Endometrium (tissue), 2 donors: Measurements from ENCODE around the gene PGLYRP4.

Source experiments
- FAIRE-seq: peaks from 2 replicates; lab custom pipeline; 2012; peaks lifted over from hg19 to GRCh38; lab: Jason Lieb, UNC
- donor health status: control.
- donor health status: control.

PGLYRP4 gene

DNA sequence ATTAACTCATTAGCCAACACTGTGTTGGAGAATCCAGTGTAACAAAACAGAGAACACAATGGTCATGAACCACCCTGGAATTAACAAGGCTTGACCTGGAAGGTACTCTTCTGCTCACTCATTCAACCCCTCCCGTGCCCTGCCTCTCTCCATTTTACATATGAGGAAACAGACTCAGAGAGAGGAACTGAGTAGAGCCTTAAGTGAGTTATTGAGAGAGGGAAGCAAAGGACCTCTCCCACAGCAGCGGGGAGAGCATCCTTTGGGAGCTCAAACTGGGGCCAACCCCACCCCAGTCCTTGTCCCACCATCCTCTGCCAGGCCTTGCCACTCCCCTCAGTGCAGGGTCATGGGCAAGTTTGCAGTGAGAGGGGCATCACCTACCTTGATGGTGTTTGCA lies 25.4 kb upstream of the PGLYRP4 start:
- FAIRE-seq, result no peak

DNA sequence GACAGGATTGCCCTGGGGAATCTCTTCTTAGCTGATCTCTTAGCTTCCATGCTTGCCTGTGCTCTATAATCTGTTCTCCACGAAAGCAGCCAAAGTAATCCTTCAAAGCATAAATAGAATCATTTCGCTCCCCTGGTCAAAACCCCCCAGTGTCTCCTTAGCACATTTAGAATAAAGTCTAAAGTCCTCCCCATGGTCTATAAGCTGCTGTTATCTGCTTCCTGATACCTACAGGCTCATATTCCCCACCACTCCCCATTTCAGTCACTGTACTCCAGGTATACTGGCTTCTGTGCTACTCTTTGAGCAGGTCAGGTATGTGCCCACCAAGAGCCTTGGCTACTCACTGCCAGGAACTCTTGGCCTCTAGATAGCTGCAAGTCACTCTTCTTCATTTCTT lies 23.9 kb upstream of the PGLYRP4 start:
- no peak for FAIRE-seq

DNA sequence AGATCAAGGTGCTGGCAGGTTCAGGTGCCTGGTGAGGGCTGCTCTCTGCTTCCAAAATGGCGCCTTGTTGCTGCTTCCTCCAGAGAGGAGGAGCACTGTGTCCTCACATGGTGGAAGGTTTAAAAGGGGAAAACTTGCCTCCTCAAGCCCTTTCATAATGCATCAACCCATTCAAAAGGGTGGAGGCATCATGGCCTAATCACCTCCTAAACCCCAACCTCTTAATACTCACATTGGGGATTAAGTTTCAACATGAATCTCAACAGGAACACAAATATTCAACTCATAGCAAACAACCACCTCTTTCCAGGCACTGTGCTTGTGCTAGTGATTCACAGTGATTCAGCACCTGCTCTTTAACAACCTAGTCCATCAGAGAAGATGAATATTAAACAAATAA lies 22.6 kb upstream of the PGLYRP4 start:
- no peak for FAIRE-seq

DNA sequence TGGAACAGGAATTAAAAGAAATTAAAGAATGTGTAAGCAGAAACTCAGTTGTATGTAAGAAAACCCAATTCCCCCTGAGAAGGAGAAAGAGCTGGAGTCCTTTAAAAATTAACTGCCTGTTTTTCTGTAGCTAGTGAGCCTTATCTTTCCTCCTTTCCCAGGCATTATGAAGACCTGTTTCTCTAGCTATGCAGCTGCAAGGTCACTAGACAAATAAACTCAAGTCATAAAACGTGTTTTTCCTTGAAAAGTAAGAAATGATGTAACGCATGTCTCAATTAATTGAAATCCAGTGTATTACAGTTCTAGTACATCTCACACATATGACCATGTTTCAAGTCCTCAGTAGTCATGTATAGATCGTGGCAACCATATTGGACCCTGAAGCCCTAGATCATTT lies 21.5 kb upstream of the PGLYRP4 start:
- FAIRE-seq, result no peak

DNA sequence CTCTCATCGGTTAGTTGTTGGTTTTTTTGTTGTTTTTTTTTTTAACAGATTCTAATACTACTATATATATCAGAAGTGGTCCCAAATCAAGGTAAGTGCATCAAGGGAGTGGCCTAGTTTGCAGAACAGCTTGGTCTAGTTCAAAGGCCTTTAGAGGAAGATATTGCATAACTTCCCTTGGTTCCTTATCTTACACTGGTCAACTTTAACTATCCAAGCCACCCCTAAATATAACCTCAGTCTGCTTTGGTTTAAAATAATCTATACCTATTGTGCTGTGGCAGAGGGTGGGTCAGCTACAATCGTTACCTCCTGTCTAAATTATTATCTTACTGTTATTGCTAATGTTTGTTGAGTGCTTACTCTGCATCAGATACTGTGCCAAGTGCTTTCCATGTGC lies 19.9 kb upstream of the PGLYRP4 start:
- no peak for FAIRE-seq

DNA sequence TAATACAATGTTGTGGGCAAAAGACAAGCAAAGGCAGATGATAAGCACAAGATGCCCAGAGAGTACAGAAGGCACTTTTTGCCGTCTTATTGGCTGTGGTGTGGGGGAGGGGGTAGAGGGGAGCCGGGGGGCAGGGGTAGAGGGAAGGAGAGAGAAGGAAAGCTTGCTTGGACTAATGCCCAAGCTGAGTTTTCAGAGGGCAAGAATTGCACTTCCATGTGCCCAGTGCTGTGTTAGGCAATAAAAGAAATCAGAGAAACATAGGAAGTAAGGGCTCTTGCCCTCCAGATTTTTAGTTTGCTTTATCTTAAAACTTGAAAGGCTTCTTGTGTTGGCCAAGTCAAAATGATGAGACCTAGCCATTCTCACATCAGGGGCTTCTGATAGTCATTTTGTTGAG lies 18.4 kb upstream of the PGLYRP4 start:
- FAIRE-seq, result no peak

DNA sequence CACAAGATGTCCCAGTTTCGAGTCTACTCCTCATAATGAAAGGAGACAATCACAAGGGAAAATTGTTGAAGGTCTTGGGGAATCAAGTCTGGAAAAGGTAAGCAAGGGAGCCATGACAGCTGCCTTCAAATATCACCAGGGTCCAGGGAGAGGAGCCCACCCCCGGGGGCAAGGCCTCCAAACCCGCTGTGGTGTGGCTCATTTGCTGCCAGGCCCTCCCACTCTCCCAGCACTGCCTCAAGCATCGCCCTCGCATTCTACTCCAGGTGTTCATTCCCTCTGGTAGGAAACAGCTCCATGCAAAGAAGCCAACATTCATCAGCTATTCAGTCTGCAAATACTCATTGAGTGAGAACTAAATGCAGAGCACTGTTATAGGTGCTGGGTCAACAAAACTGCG lies 17.6 kb upstream of the PGLYRP4 start:
- FAIRE-seq, result no peak

DNA sequence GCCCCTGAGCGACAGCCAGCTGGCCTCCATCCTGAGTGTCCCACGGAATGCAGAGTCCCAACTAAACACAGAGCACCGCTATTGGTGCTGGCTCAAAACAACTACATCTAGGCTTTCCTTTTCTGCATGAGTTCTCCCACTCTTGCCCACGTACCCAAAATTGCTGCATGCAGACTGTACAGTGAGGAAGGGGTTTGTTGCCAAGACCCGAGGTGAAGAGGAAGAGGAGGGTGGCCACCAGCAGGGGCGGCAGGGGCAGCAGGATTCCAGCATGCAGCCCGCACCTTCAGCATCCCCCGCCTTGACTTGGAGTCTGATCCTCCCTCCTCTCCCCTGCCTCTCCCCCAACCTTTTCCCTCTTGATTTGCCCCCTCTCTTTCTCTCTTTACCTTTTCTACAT lies 17.1 kb upstream of the PGLYRP4 start:
- FAIRE-seq, result no peak

DNA sequence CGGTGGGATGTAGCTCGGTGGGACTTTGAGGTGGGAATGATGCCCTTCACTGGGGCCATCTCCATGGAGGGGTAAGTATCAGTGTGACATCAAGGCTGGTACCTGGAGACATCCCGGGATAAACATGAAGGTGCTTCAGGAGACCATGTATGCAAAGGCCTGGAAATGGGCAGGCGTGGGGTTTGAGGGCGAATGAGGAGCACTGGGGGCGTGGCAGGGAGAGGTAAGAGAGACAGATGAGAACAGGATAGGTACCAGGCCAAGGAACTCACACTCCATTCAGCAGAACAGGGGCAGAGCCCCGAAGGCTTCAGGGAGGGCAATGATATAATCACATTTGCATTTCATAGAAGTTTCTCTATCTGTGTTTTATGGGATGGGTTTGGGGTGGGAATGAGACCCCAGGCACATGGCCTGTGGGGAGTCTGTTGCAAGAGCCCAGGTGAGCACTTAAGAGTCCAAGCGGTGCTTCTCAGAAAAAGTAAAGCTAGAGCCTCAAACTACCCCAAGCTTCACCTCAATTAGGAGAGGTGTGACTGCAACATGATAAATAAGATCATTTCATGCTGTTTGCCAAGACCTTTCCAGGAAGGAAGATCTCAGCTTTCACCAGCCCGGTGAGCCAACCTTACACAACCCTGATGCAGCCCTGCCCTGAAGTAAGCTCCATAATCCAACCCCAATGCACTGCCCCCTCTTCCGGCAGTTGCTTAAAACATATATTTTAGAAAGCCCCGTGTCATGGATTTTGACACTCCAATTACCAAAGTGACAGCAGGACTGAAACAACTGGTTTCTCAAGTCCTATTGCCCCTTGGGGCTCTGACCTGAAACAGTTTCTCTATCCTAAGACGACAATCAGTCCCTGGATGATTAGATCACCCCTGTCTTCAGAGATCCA lies 16.4 kb upstream of the PGLYRP4 start:
- FAIRE-seq, result no peak

DNA sequence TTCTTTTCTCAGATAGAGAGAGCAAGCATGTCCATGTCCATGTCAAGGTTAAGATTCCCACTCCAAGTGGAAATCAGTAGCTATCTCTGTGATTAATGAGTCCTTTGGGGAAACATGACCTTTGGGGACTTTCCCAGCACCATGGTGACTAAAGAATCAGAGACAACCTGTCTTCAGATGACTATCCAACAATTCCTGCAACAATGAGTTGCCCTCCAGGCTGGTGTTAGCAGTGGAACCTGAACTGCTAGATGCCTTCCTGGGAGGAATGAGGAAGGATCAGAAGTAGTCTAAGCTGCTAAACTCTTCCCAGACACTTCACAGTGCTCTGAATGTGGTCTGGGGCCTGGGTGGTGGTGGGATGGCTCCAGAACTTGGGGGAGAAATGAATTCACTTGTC lies 15.5 kb upstream of the PGLYRP4 start:
- FAIRE-seq, result no peak

DNA sequence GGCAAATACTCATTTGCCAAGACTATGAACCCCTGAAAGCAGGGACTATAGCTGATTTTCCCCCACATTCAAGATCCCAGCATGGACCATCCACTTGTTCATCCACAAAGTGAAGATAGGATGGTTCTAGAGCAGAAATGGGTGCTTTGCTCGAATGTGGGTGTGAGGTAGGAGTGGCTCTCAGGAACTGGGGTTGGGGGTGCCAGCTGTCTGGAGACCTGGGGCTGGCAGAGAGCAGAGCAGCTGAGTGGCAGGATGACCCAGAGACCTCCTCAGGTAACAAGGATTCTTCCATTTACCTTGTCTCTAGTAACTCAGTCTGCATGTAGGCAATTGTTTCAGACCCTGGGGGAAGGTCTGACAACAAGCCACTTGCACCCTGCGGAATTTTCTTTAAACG lies 15.0 kb upstream of the PGLYRP4 start:
- no peak for FAIRE-seq

DNA sequence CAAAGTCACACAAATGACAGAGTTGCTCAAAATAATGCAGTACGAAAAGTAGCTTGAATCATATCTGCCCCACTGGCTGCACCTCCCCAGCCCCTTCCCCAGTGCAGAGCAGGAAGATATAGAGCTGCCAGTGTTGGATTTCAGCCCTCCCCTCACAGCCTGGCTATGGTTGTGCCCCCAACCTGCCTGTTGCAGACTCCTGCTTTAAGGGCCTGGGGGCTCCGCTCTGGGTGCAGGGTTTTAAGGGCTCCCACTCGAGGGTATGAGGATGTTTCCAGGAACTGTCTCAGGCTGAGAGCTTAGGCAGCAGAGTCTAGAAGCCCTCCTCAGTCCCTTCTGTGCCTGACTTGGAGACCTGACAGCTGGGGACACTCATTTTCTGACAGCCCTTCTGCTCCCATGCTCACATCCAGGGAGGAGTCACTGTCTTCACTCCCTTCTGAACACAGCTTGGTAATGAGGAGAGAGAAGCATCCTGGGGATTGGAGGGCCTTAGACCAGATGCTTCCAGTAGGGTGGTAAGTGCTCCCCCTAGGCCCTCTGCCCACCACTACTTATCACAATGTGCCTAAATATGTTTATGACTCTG lies 13.6 kb upstream of the PGLYRP4 start:
- no peak for FAIRE-seq

DNA sequence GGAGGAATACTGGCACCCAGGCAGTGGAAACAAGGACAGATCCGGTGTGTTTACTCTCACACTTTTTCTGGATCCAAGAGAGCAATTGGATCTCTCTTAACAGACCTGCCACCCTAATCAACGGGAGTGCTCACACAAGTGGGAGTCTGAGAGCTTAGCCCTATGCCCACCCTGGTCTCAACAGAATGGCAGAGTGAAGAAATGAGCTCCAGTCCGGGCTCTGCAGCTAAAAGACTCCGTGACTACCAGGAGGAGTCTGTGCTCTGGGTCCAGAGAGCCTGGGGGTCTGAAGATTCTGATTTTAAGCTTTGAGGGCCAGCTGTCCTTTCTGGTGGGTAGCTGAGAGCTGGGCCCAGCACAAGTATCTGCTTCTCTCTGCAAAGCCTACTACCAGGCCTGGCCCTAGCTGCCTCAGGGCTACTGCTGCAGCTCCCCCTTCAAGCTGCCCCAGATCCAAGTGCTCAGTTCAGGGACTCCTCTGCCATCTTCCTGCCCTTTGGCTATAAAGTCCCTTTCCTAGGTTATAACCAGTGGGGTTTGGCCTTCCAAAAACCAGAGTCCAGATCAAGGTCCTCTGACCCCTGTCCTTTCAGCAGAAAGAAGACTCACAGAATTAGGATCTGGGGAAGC lies 13.0 kb upstream of the PGLYRP4 start:
- no peak for FAIRE-seq

DNA sequence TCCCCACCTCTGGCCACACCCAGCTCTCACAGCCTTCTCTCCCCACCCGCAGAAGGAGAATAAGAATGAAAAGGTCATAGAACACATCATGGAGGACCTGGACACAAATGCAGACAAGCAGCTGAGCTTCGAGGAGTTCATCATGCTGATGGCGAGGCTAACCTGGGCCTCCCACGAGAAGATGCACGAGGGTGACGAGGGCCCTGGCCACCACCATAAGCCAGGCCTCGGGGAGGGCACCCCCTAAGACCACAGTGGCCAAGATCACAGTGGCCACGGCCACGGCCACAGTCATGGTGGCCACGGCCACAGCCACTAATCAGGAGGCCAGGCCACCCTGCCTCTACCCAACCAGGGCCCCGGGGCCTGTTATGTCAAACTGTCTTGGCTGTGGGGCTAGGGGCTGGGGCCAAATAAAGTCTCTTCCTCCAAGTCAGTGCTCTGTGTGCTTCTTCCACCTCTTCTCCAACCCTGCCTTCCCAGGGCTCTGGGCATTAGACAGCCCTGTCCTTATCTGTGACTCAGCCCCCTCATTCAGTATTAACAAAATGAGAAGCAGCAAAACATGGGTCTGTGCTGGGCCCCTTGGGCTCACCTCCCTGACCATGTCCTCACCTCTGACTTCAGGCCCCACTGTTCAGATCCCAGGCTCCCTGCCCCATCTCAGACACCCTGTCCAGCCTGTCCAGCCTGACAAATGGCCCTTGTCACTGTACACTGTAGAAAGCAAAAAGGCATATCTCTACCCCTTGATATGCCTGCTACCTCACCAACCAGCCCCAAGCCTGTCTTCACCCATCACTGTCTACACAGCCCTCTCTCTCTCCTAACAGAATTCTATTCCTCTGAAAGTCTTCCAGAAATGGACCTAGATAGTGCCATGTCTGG lies 12.2 kb upstream of the PGLYRP4 start:
- FAIRE-seq, result no peak

DNA sequence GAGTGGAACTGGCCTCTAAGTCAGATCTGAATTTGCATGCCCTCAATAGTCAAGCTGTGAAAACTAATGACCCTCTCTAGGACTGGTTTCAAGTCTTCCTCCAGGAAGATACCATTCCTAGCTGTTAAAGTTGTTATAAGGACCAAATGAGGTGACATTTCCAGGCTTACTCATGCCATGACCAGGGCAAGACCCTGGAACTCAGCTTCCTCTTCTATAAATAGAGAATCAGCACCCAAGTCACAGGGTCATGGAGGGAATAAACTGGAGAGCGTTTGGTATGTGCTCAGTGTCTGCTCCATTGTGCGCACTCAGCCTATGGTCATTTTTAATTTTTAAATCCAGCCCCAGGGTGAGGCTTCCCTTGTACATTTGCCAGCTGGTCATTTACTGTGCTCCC lies 11.5 kb upstream of the PGLYRP4 start:
- FAIRE-seq, result no peak

DNA sequence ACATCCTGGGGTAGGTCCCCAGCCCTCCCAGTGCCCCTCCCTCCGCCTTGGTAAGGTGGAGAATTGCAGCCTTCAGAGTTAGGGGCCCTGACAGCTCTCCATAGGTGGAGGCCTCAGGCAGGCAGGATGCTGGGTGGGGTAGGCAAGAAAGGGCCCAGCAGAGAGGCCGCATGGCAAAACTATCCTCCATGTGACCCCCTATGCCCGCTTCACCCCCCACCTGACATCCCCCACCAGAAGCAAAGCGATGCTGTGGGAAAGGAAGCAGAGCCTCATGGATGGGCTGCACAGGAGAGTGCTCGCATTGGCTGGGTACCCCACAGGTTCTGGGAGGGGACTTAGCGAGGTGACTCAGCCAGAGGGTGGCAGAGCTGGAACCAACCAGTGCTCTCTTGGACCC lies 10.6 kb upstream of the PGLYRP4 start:
- no peak for FAIRE-seq

DNA sequence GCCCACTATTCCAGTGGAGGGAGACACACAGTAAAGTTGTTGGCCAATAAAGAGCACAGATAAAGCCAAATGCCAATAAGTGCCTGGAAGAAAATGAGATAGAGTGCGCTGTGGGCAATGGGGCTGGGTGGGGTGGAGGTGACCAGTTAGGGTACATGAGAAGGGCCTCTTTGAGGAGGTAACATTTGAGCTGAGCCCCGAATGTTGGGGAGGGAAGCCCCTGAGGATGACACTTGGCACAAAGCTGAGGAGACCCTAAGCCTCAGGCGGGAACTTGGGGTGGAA lies 10.0 kb upstream of the PGLYRP4 start:
- no peak for FAIRE-seq

DNA sequence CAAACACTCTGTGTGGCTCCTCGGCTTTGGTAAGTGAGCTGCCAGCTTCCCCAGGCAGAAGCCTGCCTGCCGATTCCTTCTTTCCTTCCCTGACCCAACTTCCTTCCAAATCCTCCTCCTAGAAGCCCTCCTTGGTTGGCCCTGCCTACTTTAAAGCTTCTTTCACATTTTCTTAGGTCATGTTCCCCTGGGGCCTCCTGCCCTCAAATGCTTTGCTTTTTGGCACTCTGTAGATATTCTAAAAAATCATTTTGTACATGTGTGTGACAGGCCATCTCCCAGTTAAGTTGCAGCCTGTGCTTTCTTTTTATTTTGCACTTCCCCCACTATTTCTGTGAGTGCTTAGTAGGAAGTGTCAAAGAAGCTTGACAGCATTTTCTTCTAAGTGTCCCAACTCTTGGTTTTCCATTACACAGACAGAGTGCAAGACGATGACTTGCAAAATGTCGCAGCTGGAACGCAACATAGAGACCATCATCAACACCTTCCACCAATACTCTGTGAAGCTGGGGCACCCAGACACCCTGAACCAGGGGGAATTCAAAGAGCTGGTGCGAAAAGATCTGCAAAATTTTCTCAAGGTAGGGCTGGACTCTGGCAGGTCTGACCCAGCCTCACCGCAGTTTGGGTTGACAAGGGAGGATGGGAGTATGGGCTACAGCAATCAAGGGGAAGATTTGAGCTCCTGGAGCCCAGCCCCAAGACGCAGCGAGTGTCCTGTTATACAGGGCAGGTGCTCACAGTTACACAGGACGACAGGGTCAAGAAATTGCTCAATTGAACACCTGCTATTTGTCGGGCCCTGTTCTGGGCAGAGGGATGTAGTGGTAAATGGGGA lies 9.4 kb upstream of the PGLYRP4 start, which contains the start of gene S100A9:
TSS of gene S100A9 (plus strand) at position 2 of the 838 bp plus-strand sequence. CDS start at position 432, 430 bp downstream.
- no peak for FAIRE-seq

DNA sequence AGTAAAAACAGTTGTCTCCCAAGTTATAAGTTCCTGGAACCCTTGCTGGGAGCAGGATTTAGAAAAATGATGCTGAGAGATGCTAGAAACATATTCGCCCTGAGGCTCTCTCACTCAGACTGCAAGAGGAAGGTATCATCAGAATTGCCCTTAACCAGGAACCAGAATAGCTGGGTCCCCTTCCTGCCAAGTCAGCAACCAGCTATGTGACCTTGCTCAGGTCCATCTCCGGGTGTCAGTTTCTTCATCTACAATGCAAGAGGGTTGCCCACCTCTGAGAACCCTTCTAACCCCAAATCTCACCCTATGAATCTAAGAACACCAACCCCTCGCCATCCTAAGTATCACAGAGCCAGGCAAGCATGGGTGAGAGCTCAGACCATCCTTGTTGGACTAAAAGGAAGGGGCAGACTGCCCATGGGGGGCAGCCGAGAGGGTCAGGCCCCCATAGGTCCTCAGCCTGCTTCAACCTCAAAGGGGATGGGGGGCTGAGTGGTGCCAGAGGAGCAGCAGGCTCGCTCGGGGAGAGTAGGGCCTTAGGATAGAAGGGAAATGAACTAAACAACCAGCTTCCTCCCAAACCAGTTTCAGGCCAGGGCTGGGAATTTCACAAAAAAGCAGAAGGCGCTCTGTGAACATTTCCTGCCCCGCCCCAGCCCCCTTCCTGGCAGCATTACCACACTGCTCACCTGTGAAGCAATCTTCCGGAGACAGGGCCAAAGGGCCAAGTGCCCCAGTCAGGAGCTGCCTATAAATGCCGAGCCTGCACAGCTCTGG lies 8.6 kb upstream of the PGLYRP4 start:
- no peak for FAIRE-seq

DNA sequence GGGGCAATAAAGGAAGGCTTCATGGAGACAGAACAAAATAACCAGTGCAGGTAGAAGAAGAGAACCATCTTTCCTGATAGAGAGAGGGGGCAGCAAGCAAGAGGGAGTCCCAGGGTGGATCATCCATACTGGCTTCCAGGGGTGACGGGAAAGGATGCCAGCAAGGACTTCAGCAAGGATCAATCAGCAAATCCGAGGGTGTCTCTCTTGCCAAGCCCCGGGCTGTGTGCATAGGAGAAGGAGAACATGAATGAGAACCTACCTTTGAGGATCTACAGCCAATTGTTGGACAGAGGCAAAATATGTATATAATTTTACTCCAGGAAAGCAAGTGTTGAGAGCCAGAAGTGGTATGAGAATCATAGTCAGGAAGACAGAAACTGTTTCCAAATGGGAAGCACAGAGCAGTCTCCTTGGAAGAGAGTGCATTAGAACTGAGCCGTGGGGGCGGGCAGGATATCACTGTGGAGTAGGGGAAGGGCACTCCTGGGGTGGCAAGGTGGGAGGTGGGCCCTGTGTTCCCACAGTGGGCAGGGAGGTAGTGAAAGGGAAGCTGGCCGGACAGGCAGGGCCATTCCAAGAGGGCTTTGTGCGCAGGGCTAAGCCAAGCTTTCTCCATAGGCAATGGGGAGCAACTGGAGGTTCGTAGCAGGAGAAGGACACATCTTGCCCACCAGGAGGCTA lies 7.9 kb upstream of the PGLYRP4 start:
- FAIRE-seq, result no peak
